VCaP (cell line): ENCODE measurements around the gene KLK6.

Source experiments
- H3K27ac ChIP-seq: fragments of 450-650 bp; 2 replicates; pipeline ENCODE4 v1.5.1; 2017
- TF ChIP-seq, protein P1 (sequence below): fragments of 450-650 bp; conservative IDR thresholded peaks from 2 replicates; pipeline ENCODE4 v1.5.1; 2017; ENCODE audit warnings: mild to moderate bottlenecking, moderate library complexity

Gene KLK6

DNA sequence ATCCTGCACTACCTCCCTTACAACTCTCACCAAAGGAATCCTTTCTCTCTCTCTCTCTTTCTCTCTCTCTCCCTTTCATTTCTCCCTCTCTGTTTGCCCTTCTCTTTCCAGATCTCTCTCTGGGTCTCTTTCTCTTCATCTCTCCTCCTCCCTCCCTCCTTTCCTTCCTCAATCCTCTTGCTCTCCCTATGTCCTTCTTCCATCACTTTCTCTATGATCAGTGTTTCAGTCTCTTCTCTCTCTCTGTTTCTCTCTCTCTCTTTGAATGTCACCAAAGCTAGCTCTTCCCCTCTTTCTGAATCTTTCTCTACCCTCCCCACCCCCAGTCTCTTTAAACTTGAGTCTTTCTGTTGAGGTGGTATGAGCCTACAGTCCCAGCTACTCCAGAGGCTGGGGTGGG is 38.4 kb downstream of the KLK6 start:
- no peak overlapping the region for H3K27ac ChIP-seq
- TF ChIP-seq, protein P1, sequence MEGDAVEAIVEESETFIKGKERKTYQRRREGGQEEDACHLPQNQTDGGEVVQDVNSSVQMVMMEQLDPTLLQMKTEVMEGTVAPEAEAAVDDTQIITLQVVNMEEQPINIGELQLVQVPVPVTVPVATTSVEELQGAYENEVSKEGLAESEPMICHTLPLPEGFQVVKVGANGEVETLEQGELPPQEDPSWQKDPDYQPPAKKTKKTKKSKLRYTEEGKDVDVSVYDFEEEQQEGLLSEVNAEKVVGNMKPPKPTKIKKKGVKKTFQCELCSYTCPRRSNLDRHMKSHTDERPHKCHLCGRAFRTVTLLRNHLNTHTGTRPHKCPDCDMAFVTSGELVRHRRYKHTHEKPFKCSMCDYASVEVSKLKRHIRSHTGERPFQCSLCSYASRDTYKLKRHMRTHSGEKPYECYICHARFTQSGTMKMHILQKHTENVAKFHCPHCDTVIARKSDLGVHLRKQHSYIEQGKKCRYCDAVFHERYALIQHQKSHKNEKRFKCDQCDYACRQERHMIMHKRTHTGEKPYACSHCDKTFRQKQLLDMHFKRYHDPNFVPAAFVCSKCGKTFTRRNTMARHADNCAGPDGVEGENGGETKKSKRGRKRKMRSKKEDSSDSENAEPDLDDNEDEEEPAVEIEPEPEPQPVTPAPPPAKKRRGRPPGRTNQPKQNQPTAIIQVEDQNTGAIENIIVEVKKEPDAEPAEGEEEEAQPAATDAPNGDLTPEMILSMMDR = no peak

DNA sequence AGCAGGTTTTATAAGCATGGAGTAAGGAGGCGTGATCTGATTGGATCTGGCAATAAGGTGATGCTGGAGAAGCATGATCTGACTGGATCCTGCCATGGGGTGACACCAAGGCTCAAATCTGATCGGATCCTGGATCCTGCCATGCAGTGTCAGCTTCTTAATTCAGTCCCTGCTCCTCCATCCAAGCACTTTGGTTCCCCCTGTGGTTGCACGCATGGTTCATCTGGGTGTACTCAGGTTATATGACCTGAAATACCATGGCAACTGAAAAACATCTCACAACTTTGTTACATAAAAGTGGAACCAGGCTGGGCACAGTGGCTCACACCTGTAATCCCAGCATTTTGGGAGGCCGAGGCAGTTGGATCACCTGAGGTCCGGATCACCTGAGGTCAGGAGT is 40.6 kb downstream of the KLK6 start:
- no peak overlapping the region for H3K27ac ChIP-seq
- TF ChIP-seq, protein P1 = no peak

DNA sequence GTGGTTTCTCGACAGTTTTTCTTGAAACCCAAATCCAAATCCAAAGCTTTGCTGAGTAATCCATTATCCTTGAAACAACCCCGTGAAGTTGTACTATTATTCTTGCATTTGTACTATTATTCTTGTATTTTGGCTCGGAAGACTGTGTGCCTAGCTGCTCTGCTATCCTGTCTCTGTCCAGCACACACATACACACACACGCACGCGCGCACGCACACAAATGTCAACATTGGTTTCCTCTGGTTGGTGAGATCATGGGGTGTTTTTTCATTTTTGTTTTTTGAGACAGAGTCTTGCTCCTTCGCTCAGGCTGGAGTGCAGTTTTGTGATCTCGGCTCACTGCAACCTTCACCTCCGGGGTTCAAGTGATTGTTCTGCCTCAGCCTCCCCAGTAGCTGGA is 43.2 kb downstream of the KLK6 start:
- TF ChIP-seq, protein P1 = no peak
- H3K27ac ChIP-seq = no peak overlapping the region

DNA sequence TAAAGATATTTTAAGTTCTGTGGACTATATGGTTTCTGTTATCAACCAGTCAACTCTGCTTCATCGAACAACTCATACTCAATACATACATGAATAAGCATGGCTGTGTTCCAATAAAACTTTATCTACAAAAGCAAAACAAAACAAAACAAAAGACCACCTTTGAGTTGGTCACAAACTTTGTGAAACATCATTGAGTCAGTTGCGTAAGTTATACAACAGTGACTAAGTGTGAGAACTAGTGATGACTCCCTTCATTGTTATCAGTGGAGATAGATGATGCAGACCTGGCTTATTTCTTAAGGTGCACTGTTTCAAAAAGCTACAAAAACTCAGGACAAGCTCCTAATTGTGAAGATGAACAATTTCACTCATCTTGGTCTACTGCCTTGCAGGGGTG is 43.7 kb downstream of the KLK6 start:
- TF ChIP-seq, protein P1 = no peak
- no peak overlapping the region for H3K27ac ChIP-seq

DNA sequence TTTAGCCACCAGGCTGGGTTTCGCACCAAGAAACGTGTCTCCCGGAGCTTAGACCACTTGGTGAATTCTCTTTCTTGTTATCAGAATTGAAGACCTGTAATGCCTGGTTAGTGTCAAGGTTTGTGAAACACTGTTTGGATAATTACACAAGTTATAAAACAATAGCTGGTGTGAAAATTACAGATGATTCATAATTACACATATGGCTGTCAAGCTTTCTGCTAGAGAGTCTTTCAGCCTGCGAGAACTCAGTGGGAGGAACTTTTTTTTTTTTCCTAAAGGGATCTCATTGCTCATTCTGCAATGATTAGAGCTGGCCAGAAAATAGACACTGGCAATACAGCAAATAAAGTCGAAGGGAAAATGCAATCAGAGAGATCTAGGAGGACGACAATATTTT is 44.8 kb downstream of the KLK6 start:
- H3K27ac ChIP-seq = no peak overlapping the region
- TF ChIP-seq, protein P1 = no peak

DNA sequence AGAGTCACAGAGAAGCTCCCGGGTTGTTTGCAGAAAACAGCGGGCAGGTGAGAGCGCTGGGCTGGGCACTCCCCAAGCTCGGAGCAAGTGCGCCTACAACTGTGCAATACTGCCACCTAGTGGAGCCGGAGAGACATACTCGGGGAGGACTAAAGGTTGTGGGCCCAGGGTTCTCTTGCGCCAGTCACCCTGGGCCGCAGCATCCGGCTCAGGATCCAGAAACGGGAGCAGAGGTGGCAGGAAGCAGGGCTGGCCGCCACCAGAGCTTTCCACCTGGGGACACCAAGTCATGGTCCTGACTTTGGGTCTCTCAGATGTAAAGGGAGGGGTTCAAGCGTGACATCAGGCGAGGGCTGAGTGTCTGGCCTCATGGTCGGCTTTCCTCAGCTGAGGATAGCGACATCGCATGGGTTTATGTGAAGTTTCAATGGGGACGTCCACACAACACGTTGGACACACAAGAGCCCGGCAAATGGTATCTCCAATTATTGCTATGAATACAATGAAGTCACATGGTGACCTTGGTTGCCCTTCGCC is 47.0 kb downstream of the KLK6 start:
- peak overlapping the region; percentile 83 for H3K27ac ChIP-seq
- TF ChIP-seq, protein P1 = peak; percentile 94

DNA sequence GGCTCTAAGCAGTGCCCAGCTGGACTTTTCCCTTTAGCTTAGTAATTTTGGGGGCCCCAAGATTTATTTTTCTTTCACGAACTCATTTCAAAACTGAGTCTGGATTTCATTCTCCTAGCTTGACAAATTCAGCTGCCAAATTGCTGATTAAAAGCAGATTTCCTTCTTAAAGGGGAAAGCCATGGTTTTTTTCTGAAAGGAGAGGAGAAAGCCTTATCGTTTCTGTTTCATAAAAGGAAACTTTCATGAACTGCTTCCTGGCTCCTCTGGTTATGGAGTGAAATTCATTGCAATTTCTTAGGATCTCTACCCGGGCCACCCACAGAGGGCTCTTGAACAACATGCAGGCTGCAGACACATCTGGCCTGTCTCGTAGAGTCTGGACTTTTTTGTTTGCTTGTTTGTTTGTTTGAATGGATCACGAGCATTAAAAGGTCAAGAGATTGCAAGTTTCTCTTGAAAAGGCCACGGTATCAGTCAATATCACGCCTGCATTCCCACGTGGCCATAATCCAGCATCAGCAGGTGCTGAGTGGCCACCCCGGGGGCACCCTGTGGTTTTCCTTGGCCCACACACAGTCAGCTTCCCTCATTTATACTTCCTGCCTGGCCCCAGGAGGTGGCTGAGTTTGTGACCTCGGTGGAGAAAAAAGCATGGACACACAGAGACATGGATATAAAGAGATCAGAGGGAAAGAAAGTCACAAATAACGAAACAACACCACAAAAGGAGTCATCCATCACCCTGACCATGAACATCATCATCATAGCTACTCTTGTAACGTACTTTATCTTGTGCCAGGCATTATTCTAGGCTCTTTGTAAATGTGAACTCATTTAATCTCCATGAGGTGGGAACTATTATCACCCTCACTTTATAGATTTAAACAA is 47.7 kb downstream of the KLK6 start:
- peak overlapping the region; percentile 83 for H3K27ac ChIP-seq
- TF ChIP-seq, protein P1 = no peak
